ENCODE results near the gene ZNF217. TPM values are rescaled to one million over a fixed set of nuclear protein-coding genes. Genes with fewer than 3 reads are reported as not detected.

ZNF217 gene
- total and polyA plus RNA-seq, 2 of the 8 experiments (the other 6 are each of a cell fraction or from before 2014, with no cell fraction given), result 15.3 to 87.9 TPM

- TF ChIP-seq CHD7 (IDR thresholded peaks at IDR 0.05; ENCODE audit: insufficient replicate concordance, low read length), result no peak
- TF ChIP-seq MAX (IDR thresholded peaks at IDR 0.05), result no peak
- TF ChIP-seq USF2 (IDR thresholded peaks at IDR 0.05; ENCODE audit: low read length), result no peak
These were observed 18.8 kb downstream of the ZNF217 start (continued) for GRCh38 chr20:53574819-53575218.

Measured in H1 (cell line).